PC-3 (cell line): ENCODE data around the gene VWC2L. TPM values are rescaled to one million over a fixed set of nuclear protein-coding genes. Genes with fewer than 3 reads are reported as not detected.
A peak's percentile ranks its signal among the peaks of the same experiment; 100 is the strongest.

Experiments used
- ATAC-seq: fragments of 200-7000 bp; cut with Tn5 transposase; 2 replicates; pipeline ENCODE4 v1.9.1; 2020; ENCODE audit warnings: mild to moderate bottlenecking, moderate library complexity
- BruUV-seq: library from RNA; stranded (reverse); fragments of 400-500 nt; replicated peaks from 2 replicates; lab custom pipeline; 2021; lab: Mats Ljungman, UMichigan
- CTCF ChIA-PET: fragments of 300-600 bp; sonication (Branson Sonifier 250); formaldehyde crosslinking; loops from one replicate; lab custom pipeline; 2022; ENCODE audit warnings: antibody characterized with exemption; lab: Charles Lee
- POLR2A ChIA-PET: fragments of 300-600 bp; sonication (Branson Sonifier 250); formaldehyde crosslinking; loops from one replicate; lab custom pipeline; 2022; ENCODE audit warnings: antibody characterized with exemption; ENCODE audit not compliant: unreplicated experiment; lab: Charles Lee
- DNase-seq: peaks from one replicate; pipeline ENCODE4 v3.0.0-alpha.2; 2015
- H2AFZ ChIP-seq: fragments of 300-600 bp; sonication (generic); 2 replicates; pipeline ENCODE4 v1.6.0; 2016; ENCODE audit warnings: antibody characterized with exemption, low read length
- H3F3A ChIP-seq: fragments of 300-600 bp; sonication (generic); one replicate; pipeline ENCODE4 v1.6.0; 2017; ENCODE audit warnings: antibody characterized with exemption, low read length, control low read depth, mild to moderate bottlenecking; ENCODE audit not compliant: unreplicated experiment
- H3K27ac ChIP-seq: fragments of 300-600 bp; sonication (generic); 2 replicates; pipeline ENCODE4 v1.5.1; 2016; ENCODE audit warnings: mild to moderate bottlenecking, low read length
- H3K27me3 ChIP-seq: fragments of 300-600 bp; sonication (generic); 2 replicates; pipeline ENCODE4 v1.6.1; 2016; ENCODE audit warnings: low read length, mixed read lengths
- H3K36me3 ChIP-seq: fragments of 300-600 bp; sonication (generic); 2 replicates; pipeline ENCODE4 v1.6.1; 2016; ENCODE audit warnings: low read depth, mixed run types, low read length, mixed read lengths
- H3K4me1 ChIP-seq: fragments of 300-600 bp; sonication (generic); 2 replicates; pipeline ENCODE4 v1.5.1; 2016; ENCODE audit warnings: low read length; ENCODE audit not compliant: insufficient read depth
- H3K4me2 ChIP-seq: fragments of 300-600 bp; sonication (generic); 2 replicates; pipeline ENCODE4 v1.6.0; 2016; ENCODE audit warnings: low read length
- H3K4me3 ChIP-seq: fragments of 300-600 bp; sonication (generic); 2 replicates; pipeline ENCODE4 v1.5.1; 2016; ENCODE audit warnings: mild to moderate bottlenecking, low read length, mixed read lengths
- H3K79me2 ChIP-seq: fragments of 300-600 bp; sonication (generic); 2 replicates; pipeline ENCODE4 v1.6.1; 2017; ENCODE audit warnings: low read length, mixed read lengths
- H3K9ac ChIP-seq: fragments of 300-600 bp; sonication (generic); 2 replicates; pipeline ENCODE4 v1.6.0; 2016; ENCODE audit warnings: mild to moderate bottlenecking, low read length
- H3K9me2 ChIP-seq: fragments of 300-600 bp; sonication (generic); replicated peaks from 2 replicates; pipeline ENCODE4 v1.6.1; 2016; ENCODE audit warnings: mixed run types, low read length, mixed read lengths
- H3K9me3 ChIP-seq: fragments of 300-600 bp; sonication (generic); 2 replicates; pipeline ENCODE4 v1.6.1; 2016; ENCODE audit warnings: low read length, mixed read lengths
- H4K20me1 ChIP-seq: fragments of 300-600 bp; sonication (generic); 2 replicates; pipeline ENCODE4 v1.6.1; 2016; ENCODE audit warnings: low read length, mixed read lengths
- CTCF ChIP-seq: fragments of 300-600 bp; sonication (generic); conservative IDR thresholded peaks from 2 replicates; pipeline ENCODE4 v1.5.1; 2017; ENCODE audit warnings: antibody characterized with exemption, low read depth, mild to moderate bottlenecking, low read length
- EZH2 ChIP-seq: fragments of 300-600 bp; sonication (generic); IDR thresholded peaks from one replicate; pipeline ENCODE4 v1.6.1; 2017; ENCODE audit warnings: antibody characterized with exemption, mild to moderate bottlenecking, low read length; ENCODE audit not compliant: unreplicated experiment
- EZH2phosphoT487 ChIP-seq: fragments of 300-600 bp; sonication (generic); IDR thresholded peaks from 2 replicates; pipeline ENCODE4 v1.6.1; 2018; ENCODE audit warnings: mild to moderate bottlenecking, antibody characterized with exemption, low read length, borderline replicate concordance
- intact Hi-C: fragments of 100-400 bp; cut with micrococcal nuclease; formaldehyde crosslinking; loops from 2 replicates; pipeline ENCODE4 v1.9.0; 2023
- total RNA-seq: library from RNA; depleted of rRNA; stranded (reverse); fragments of >200 nt; gene quantifications from 2 replicates; pipeline ENCODE4 v1.2.3, GENCODE V29; 2014

VWC2L gene
- total RNA-seq, 1 experiment from 2014 or later, result not detected

DNA sequence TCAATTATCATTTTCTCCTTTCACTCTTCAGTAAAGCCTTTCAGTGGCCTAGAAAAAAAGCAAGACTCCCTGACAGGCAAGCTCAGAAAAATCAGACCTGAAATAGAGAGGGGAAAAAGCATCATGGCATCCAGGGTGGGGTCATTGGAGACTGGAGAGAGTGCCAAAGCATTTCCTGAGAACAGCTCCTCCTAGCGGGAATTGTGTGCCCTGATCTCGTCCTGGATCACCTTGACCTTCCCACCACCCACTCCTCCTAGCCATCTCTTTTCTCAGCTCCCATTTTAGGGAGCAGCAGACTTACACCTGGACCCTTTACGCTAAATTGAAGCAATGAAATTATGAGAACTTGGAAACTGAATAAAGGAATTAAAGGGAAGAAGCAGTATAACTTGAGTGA lies 176.6 kb downstream of the VWC2L start:
- DNase-seq (peak; percentile 24), ATAC-seq (no peak)
- intact Hi-C loops, result no loop called here
- Histone ChIP-seq H4K20me1 (no peaks in the 10 kb centered on the region), H3K9me2 (no peaks in the 10 kb centered on the region), H3K9ac (no peak overlapping the region), H3F3A (no peaks in the 10 kb centered on the region), H3K4me3 (no peak overlapping the region), H3K27ac (no peak overlapping the region), H3K4me1 (no peaks in the 10 kb centered on the region), H3K4me2 (no peak overlapping the region), H3K79me2 (no peaks in the 10 kb centered on the region), H3K36me3 (no peaks in the 10 kb centered on the region), H2AFZ (no peak overlapping the region), H3K27me3 (no peaks in the 10 kb centered on the region), H3K9me3 (no peaks in the 10 kb centered on the region)
- POLR2A ChIA-PET, result no interaction called here
- CTCF ChIA-PET, result no interaction called here
- no TSS peak for BruUV-seq
- TF ChIP-seq EZH2, result no peak
- peak; percentile 61 for TF ChIP-seq CTCF
- TF ChIP-seq EZH2phosphoT487, result no peak

DNA sequence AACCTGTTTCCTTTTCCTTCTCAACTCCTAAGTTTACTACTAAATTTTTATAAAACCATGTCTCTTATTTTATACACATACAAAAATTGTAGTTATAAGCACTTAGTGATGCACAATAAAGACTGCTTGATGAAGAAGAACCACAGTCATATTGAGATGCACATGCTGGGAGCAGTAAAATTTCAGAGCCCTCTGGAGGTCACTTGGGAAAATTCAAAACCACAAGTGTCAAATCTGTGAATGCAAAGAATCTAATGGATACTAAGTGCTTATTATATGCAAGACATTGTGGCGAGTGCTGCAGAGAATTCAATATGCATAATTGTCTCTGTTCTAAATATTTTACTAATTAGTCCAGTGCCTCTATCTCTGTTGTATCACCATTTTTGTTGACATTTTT lies 180.5 kb downstream of the VWC2L start:
- Histone ChIP-seq H2AFZ (no peak overlapping the region), H3K79me2 (no peaks in the 10 kb centered on the region), H3K4me3 (no peak overlapping the region), H3K4me2 (no peak overlapping the region), H4K20me1 (no peaks in the 10 kb centered on the region), H3K9me3 (no peaks in the 10 kb centered on the region), H3F3A (no peaks in the 10 kb centered on the region), H3K9ac (no peak overlapping the region), H3K27ac (no peak overlapping the region), H3K9me2 (no peaks in the 10 kb centered on the region), H3K27me3 (no peaks in the 10 kb centered on the region), H3K4me1 (no peaks in the 10 kb centered on the region), H3K36me3 (no peaks in the 10 kb centered on the region)
- peak; percentile 50; the same call in 1 of the 2 replicates for ATAC-seq
- TF ChIP-seq CTCF (peak; percentile 52; the same call in 1 of the 2 replicates), EZH2phosphoT487 (no peak), EZH2 (no peak)
- POLR2A ChIA-PET, result no interaction called here
- CTCF ChIA-PET, result no interaction called here
- intact Hi-C loops, result loop anchor here (5.0 to 10.0 kb wide), 3 partner anchors 44 to 787 kb away; no protein-coding TSS in a partner anchor
- DNase-seq, result peak; percentile 48
- BruUV-seq, result no TSS peak

DNA sequence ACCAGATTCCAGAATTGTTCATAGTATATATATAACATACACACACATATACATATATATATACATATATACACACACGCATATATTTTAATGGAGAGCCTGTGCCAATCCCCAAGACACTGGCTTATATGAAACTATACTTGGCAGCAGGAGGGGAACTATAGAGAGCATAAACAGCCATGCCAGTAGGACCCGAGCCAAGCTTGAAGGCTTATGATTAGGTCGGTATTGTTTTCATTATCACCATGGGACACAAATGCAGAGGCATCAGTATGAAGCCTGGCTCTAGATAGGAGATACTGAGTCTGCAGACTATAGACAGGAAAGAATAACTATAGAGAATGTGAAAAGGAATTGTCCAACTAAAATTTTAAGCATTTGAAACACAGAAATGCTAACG lies 181.2 kb downstream of the VWC2L start:
- no peaks in the 10 kb centered on the region for H3K9me3 ChIP-seq
- H3K4me3 ChIP-seq, result no peak overlapping the region
- no peak overlapping the region for H3K4me2 ChIP-seq
- no peaks in the 10 kb centered on the region for H3K9me2 ChIP-seq
- H3K79me2 ChIP-seq, result no peaks in the 10 kb centered on the region
- H3K9ac ChIP-seq, result no peak overlapping the region
- no peak for TF ChIP-seq CTCF
- TF ChIP-seq EZH2, result no peak
- no peak for TF ChIP-seq EZH2phosphoT487
- H3F3A ChIP-seq, result no peaks in the 10 kb centered on the region
- intact Hi-C loops, result loop anchor here (5.0 to 10.0 kb wide), 3 partner anchors 45 to 787 kb away; no protein-coding TSS in a partner anchor
- no peaks in the 10 kb centered on the region for H3K27me3 ChIP-seq
- H3K4me1 ChIP-seq, result no peaks in the 10 kb centered on the region
- ChIA-PET CTCF (no interaction called here), POLR2A (no interaction called here)
- no peak overlapping the region for H3K27ac ChIP-seq
- DNase-seq (no peak), ATAC-seq (no peak)
- H2AFZ ChIP-seq, result no peak overlapping the region
- H3K36me3 ChIP-seq, result no peaks in the 10 kb centered on the region
- no TSS peak for BruUV-seq
- H4K20me1 ChIP-seq, result no peaks in the 10 kb centered on the region
